IMR-90 (cell line): ENCODE data around the gene USP7. TPM values are rescaled to one million over a fixed set of nuclear protein-coding genes. Genes with fewer than 3 reads are reported as not detected.

ENCODE experiments used
- ATAC-seq: fragments of 200-7000 bp; cut with Tn5 transposase; 2 replicates; pipeline ENCODE4 v1.9.1; 2020; ENCODE audit warnings: low read depth, mild to moderate bottlenecking, moderate library complexity
- BruUV-seq: library from RNA; stranded (reverse); fragments of 400-500 nt; replicated peaks from 2 replicates; lab custom pipeline; 2021; lab: Mats Ljungman, UMichigan
- CTCF ChIA-PET: fragments of 300-600 bp; formaldehyde crosslinking; extraction: SDS; loops from one replicate; lab custom pipeline; 2021; ENCODE audit warnings: antibody characterized with exemption; lab: Yijun Ruan, JAX
- POLR2A ChIA-PET: fragments of 300-600 bp; sonication (Branson Sonifier 250); formaldehyde crosslinking; loops from one replicate; lab custom pipeline; 2022; ENCODE audit warnings: antibody characterized with exemption; ENCODE audit not compliant: unreplicated experiment; lab: Charles Lee
- DNase-seq: peaks from one replicate; pipeline ENCODE4 v3.0.0; 2013
- H2AFZ ChIP-seq: replicated peaks from 2 replicates; pipeline ENCODE3; 2013; ENCODE audit warnings: low read length, mild to moderate bottlenecking; ENCODE audit not compliant: poor library complexity
- H2AK5ac ChIP-seq: 2 replicates; pipeline ENCODE4 v1.6.1; 2013; ENCODE audit warnings: low read depth, low read length, inconsistent platforms
- H2AK9ac ChIP-seq: replicated peaks from 2 replicates; pipeline ENCODE3; 2013; ENCODE audit warnings: mild to moderate bottlenecking, low read depth, low read length, moderate library complexity; ENCODE audit not compliant: poor library complexity
- H2BK120ac ChIP-seq: 2 replicates; pipeline ENCODE4 v1.6.1; 2013; ENCODE audit warnings: low read depth, low read length, inconsistent platforms
- H2BK15ac ChIP-seq: 3 replicates; pipeline ENCODE4 v1.6.1; 2013; ENCODE audit warnings: low read depth, low read length, inconsistent platforms
- H2BK20ac ChIP-seq: 2 replicates; pipeline ENCODE4 v1.6.1; 2013; ENCODE audit warnings: low read depth, mild to moderate bottlenecking, inconsistent platforms, low read length, moderate library complexity
- H2BK5ac ChIP-seq: 2 replicates; pipeline ENCODE4 v1.6.1; 2013; ENCODE audit warnings: mild to moderate bottlenecking, low read depth, low read length, inconsistent platforms; ENCODE audit not compliant: poor library complexity, severe bottlenecking
- H3K14ac ChIP-seq: replicated peaks from 2 replicates; pipeline ENCODE4 v1.6.1; 2013; ENCODE audit warnings: low read depth, low read length, inconsistent platforms
- H3K18ac ChIP-seq: 2 replicates; pipeline ENCODE4 v1.6.1; 2013; ENCODE audit warnings: low read depth, low read length, control low read depth
- H3K23ac ChIP-seq: 2 replicates; pipeline ENCODE4 v1.6.1; 2013; ENCODE audit warnings: low read depth, low read length, inconsistent platforms
- H3K27ac ChIP-seq: 2 replicates; pipeline ENCODE4 v1.5.1; 2013; ENCODE audit warnings: mild to moderate bottlenecking, control low read depth, low read length; ENCODE audit not compliant: insufficient read depth
- H3K27me3 ChIP-seq: 2 replicates; pipeline ENCODE4 v1.6.1; 2013; ENCODE audit warnings: low read length; ENCODE audit not compliant: control insufficient read depth, insufficient read depth
- H3K36me3 ChIP-seq: 2 replicates; pipeline ENCODE4 v1.6.1; 2013; ENCODE audit warnings: low read length, mixed read lengths; ENCODE audit not compliant: control insufficient read depth, insufficient read depth
- H3K4ac ChIP-seq: 2 replicates; pipeline ENCODE4 v1.6.1; 2013; ENCODE audit warnings: low read depth, low read length, inconsistent platforms
- H3K4me1 ChIP-seq: 2 replicates; pipeline ENCODE4 v1.6.1; 2013; ENCODE audit warnings: low read length, mixed read lengths; ENCODE audit not compliant: control insufficient read depth, insufficient read depth
- H3K4me2 ChIP-seq: 2 replicates; pipeline ENCODE4 v1.6.1; 2013; ENCODE audit warnings: low read depth, mild to moderate bottlenecking, control low read depth, low read length, moderate library complexity
- H3K4me3 ChIP-seq: 2 replicates; pipeline ENCODE4 v1.5.1; 2013; ENCODE audit warnings: low read depth, mild to moderate bottlenecking, control low read depth, low read length, moderate library complexity; ENCODE audit not compliant: insufficient read depth
- H3K56ac ChIP-seq: 2 replicates; pipeline ENCODE4 v1.6.1; 2013; ENCODE audit warnings: low read length, inconsistent platforms; ENCODE audit not compliant: insufficient read depth; ENCODE audit errors: extremely low read depth
- H3K79me1 ChIP-seq, 2 experiments: 2 replicates each; pipeline ENCODE4 v1.6.1; 2013; ENCODE audit warnings: low read length in 2 of 2, inconsistent platforms in 1 of 2, low read depth in 1 of 2
- H3K9ac ChIP-seq: 2 replicates; pipeline ENCODE4 v1.6.1; 2013; ENCODE audit warnings: low read depth, low read length, control low read depth
- H3K9me1 ChIP-seq: 2 replicates; pipeline ENCODE4 v1.6.1; 2013; ENCODE audit warnings: low read length, inconsistent platforms; ENCODE audit not compliant: insufficient read depth
- H3K9me3 ChIP-seq: 2 replicates; pipeline ENCODE4 v1.6.1; 2013; ENCODE audit warnings: low read length; ENCODE audit not compliant: control insufficient read depth, insufficient read depth
- H4K20me1 ChIP-seq: 2 replicates; pipeline ENCODE4 v1.6.1; 2013; ENCODE audit warnings: low read length, inconsistent platforms; ENCODE audit not compliant: insufficient read depth
- H4K5ac ChIP-seq: 2 replicates; pipeline ENCODE4 v1.6.1; 2013; ENCODE audit warnings: mild to moderate bottlenecking, low read depth, low read length, control low read depth
- H4K8ac ChIP-seq, 2 experiments: 2 replicates each; pipeline ENCODE4 v1.6.1; 2013; ENCODE audit warnings: low read depth in 2 of 2, low read length in 2 of 2, control low read depth in 1 of 2, inconsistent platforms in 1 of 2
- H4K91ac ChIP-seq: 2 replicates; pipeline ENCODE4 v1.6.1; 2013; ENCODE audit warnings: low read depth, low read length, inconsistent platforms; ENCODE audit not compliant: insufficient read depth
- BHLHE40 ChIP-seq: fragments of 150-350 bp; IDR thresholded peaks from 2 replicates; pipeline ENCODE4 v1.6.1; 2016; ENCODE audit warnings: mild to moderate bottlenecking, low read depth, low read length
- CHD1 ChIP-seq: IDR thresholded peaks from 2 replicates; pipeline ENCODE4 v1.6.1; 2012; ENCODE audit warnings: low read depth, low read length, improper control_type of control experiment
- ELK1 ChIP-seq: fragments of 150-350 bp; IDR thresholded peaks from 2 replicates; pipeline ENCODE4 v1.6.1; 2016; ENCODE audit warnings: low read depth, mild to moderate bottlenecking, low read length, moderate library complexity, borderline replicate concordance
- MAFK ChIP-seq: IDR thresholded peaks from 2 replicates; pipeline ENCODE4 v1.6.1; 2012; ENCODE audit warnings: low read depth, low read length, improper control_type of control experiment
- MAZ ChIP-seq: IDR thresholded peaks from 2 replicates; pipeline ENCODE4 v1.6.1; 2012; ENCODE audit warnings: low read depth, mild to moderate bottlenecking, low read length, improper control_type of control experiment, moderate library complexity, borderline replicate concordance
- MXI1 ChIP-seq: IDR thresholded peaks from 2 replicates; pipeline ENCODE4 v1.6.1; 2012; ENCODE audit warnings: low read depth, mild to moderate bottlenecking, low read length, moderate library complexity, borderline replicate concordance
- RCOR1 ChIP-seq: IDR thresholded peaks from 2 replicates; pipeline ENCODE4 v1.6.1; 2012; ENCODE audit warnings: mild to moderate bottlenecking, low read length, improper control_type of control experiment; ENCODE audit not compliant: insufficient replicate concordance
- WGBS, 2 experiments: methylation state at CpG; one replicate each; pipeline versions ENCODE4 v1.1.5 to v1.1.7; 2013; ENCODE audit warnings: missing lambda C conversion rate in 2 of 2; ENCODE audit not compliant: insufficient read length in 1 of 2; ENCODE audit errors: extremely low coverage in 2 of 2; 5-methylcytosine and 5-hydroxymethylcytosine counted together
- dilution Hi-C: fragments of 300-500 bp; cut with HindIII; formaldehyde crosslinking; loops from one replicate; pipeline ENCODE4 v1.14.3; 2018; ENCODE audit warnings: low sequenced_read_pairs; ENCODE audit not compliant: unreplicated experiment
- in situ Hi-C: fragments of 300-500 bp; cut with MboI; formaldehyde crosslinking; loops from 3 replicates; pipeline ENCODE4 v1.14.3; 2019; ENCODE audit warnings: low sequenced_read_pairs, inconsistent platforms, mixed read lengths
- intact Hi-C: fragments of 100-400 bp; cut with micrococcal nuclease; formaldehyde crosslinking; loops from 2 replicates; pipeline ENCODE4 v1.10.0; 2022
- polyA plus RNA-seq, 3 experiments: library from polyadenylated mRNA; depleted of rRNA; stranded (reverse); fragments of >200 nt; gene quantifications; 2 replicates each; pipeline ENCODE4 v1.2.3, GENCODE V29; 2012; ENCODE audit warnings: low replicate concordance in 1 of 3
- total RNA-seq: library from RNA; depleted of rRNA; stranded (reverse); fragments of >200 nt; gene quantifications from 2 replicates; pipeline ENCODE4 v1.2.3, GENCODE V29; 2012

Gene USP7
- total and polyA plus RNA-seq, 2 of the 4 experiments (the other 2 are of a cell fraction): 17.8 to 28.3 TPM

- Histone ChIP-seq H3K56ac (no peak within 1 kb of the TSS), H4K8ac (no peak within 1 kb of the TSS), H2AK5ac (peak within 1 kb of the TSS; percentile 60; the same call in 1 of the 2 replicates), H3K9me1 (peaks cover 32% of the 10 kb centered on the region), H3K4me3 (no peak within 1 kb of the TSS), H3K4me2 (no peak within 1 kb of the TSS), H3K36me3 (no peaks in the 10 kb centered on the region), H3K18ac (no peak within 1 kb of the TSS), H2BK15ac (no peak within 1 kb of the TSS), H2AFZ (no peak within 1 kb of the TSS), H4K5ac (no peak within 1 kb of the TSS), H4K20me1 (peaks cover 22% of the 10 kb centered on the region), H2AK9ac (no peak within 1 kb of the TSS), H3K14ac (no peak within 1 kb of the TSS), H3K9me3 (no peaks in the 10 kb centered on the region), H3K79me1 (peaks cover 1 to 29% of the 10 kb centered on the region in 2 experiments; a peak in 2 of 4 replicates), H3K4ac (peak within 1 kb of the TSS; percentile 57; the same call in 1 of the 2 replicates), H3K27me3 (no peaks in the 10 kb centered on the region), H2BK5ac (no peak within 1 kb of the TSS), H3K9ac (no peak within 1 kb of the TSS), H2BK120ac (no peak within 1 kb of the TSS), H3K27ac (no peak within 1 kb of the TSS), H3K23ac (no peak within 1 kb of the TSS), H2BK20ac (no peak within 1 kb of the TSS; the same call in none of the 2 replicates), H3K4me1 (peaks cover 38% of the 10 kb centered on the region), H4K91ac (peak within 1 kb of the TSS; percentile 32)
- in situ Hi-C loops: loop anchor here (5.0 kb wide), 2 partner anchors 225 to 315 kb away; no protein-coding TSS in a partner anchor
- 73% methylated on average over 6 of the region's 10 CpGs; no CpG with 5 or more reads in 1 of the 2 experiments for WGBS, 2 experiments
- ChIA-PET CTCF (no interaction called here), POLR2A (interaction anchor here (0.6 kb wide), 1 partner anchor 221 kb away, joined by 6 read pairs; no protein-coding TSS in a partner anchor)
- DNase-seq: no peak
- TF ChIP-seq MXI1: no peak
- no peak for TF ChIP-seq CHD1
- no peak for TF ChIP-seq MAZ
- no peak for TF ChIP-seq RCOR1
- TF ChIP-seq ELK1: no peak
- TF ChIP-seq BHLHE40: no peak
- TF ChIP-seq MAFK: no peak
- dilution Hi-C loops: no loop called here
- no TSS peak for BruUV-seq
- ATAC-seq: no peak
- intact Hi-C loops: loop anchor here (10.0 kb wide), 1 partner anchor 63 kb away; no protein-coding TSS in a partner anchor
These were observed 81.6 kb downstream of the USP7 start, which contains the start of gene LITAFD for GRCh38 chr16:8882041-8882617. LITAFD (plus strand) TSS chr16:8882351; CDS start chr16:8884356, 2,005 bp downstream.
